Measurements from ENCODE around the gene ZNF385B. TPM values are rescaled to one million over a fixed set of nuclear protein-coding genes. Genes with fewer than 3 reads are reported as not detected.

The ZNF385B gene
- total RNA-seq, 1 experiment from 2014 or later, result 0.28 TPM

GRCh38 chr2:179605341-179605740 is 256.1 kb downstream of the ZNF385B start:
- no peaks in the 10 kb centered on the region for H3K4me1 ChIP-seq (ENCODE audit: control insufficient read depth, insufficient read depth, low read length)
- ChIA-PET CTCF (no interaction called here), POLR2A (no interaction called here)
- BruUV-seq (replicated peaks), result no TSS peak
- H3K9me3 ChIP-seq (ENCODE audit: control insufficient read depth, insufficient read depth, low read depth, low read length), result no peaks in the 10 kb centered on the region
- H3K36me3 ChIP-seq (ENCODE audit: control insufficient read depth, insufficient read depth, low read length), result no peaks in the 10 kb centered on the region
- TF ChIP-seq TCF7L2 (IDR thresholded peaks at IDR 0.05; ENCODE audit: low read depth, low read length) (no peak), POLR2AphosphoS5 (IDR thresholded peaks at IDR 0.05; ENCODE audit: low read depth, low read length) (no peak), SIN3A (IDR thresholded peaks at IDR 0.05; ENCODE audit: borderline replicate concordance, insufficient read depth, low read depth, low read length) (no peak)
- TF ChIP-seq, protein P1, sequence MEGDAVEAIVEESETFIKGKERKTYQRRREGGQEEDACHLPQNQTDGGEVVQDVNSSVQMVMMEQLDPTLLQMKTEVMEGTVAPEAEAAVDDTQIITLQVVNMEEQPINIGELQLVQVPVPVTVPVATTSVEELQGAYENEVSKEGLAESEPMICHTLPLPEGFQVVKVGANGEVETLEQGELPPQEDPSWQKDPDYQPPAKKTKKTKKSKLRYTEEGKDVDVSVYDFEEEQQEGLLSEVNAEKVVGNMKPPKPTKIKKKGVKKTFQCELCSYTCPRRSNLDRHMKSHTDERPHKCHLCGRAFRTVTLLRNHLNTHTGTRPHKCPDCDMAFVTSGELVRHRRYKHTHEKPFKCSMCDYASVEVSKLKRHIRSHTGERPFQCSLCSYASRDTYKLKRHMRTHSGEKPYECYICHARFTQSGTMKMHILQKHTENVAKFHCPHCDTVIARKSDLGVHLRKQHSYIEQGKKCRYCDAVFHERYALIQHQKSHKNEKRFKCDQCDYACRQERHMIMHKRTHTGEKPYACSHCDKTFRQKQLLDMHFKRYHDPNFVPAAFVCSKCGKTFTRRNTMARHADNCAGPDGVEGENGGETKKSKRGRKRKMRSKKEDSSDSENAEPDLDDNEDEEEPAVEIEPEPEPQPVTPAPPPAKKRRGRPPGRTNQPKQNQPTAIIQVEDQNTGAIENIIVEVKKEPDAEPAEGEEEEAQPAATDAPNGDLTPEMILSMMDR (IDR thresholded peaks at IDR 0.05), result no peak
- TF ChIP-seq, protein P2, sequence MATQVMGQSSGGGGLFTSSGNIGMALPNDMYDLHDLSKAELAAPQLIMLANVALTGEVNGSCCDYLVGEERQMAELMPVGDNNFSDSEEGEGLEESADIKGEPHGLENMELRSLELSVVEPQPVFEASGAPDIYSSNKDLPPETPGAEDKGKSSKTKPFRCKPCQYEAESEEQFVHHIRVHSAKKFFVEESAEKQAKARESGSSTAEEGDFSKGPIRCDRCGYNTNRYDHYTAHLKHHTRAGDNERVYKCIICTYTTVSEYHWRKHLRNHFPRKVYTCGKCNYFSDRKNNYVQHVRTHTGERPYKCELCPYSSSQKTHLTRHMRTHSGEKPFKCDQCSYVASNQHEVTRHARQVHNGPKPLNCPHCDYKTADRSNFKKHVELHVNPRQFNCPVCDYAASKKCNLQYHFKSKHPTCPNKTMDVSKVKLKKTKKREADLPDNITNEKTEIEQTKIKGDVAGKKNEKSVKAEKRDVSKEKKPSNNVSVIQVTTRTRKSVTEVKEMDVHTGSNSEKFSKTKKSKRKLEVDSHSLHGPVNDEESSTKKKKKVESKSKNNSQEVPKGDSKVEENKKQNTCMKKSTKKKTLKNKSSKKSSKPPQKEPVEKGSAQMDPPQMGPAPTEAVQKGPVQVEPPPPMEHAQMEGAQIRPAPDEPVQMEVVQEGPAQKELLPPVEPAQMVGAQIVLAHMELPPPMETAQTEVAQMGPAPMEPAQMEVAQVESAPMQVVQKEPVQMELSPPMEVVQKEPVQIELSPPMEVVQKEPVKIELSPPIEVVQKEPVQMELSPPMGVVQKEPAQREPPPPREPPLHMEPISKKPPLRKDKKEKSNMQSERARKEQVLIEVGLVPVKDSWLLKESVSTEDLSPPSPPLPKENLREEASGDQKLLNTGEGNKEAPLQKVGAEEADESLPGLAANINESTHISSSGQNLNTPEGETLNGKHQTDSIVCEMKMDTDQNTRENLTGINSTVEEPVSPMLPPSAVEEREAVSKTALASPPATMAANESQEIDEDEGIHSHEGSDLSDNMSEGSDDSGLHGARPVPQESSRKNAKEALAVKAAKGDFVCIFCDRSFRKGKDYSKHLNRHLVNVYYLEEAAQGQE (IDR thresholded peaks at IDR 0.05; ENCODE audit: insufficient read depth in 1 of 2, low read depth in 2 of 2, low read length in 1 of 2), result no peak
- H3K4me3 ChIP-seq (ENCODE audit: low read depth in 2 of 2, low read length in 2 of 2), result no peak overlapping the region
- ATAC-seq (no peak), DNase-seq (ENCODE audit: low read depth, low spot score) (no peak)
- H3K27me3 ChIP-seq (ENCODE audit: control insufficient read depth, insufficient read depth, low read length), result no peaks in the 10 kb centered on the region
- no peak overlapping the region for H3K27ac ChIP-seq (ENCODE audit: low read length)
- intact Hi-C loops (cut with micrococcal nuclease; ENCODE audit: unreplicated experiment) (no loop called here), in situ Hi-C loops (cut with HindIII; ENCODE audit: low pct_unique_long_range_greater_than_20kb, low sequenced_read_pairs) (no loop called here)

DNA sequence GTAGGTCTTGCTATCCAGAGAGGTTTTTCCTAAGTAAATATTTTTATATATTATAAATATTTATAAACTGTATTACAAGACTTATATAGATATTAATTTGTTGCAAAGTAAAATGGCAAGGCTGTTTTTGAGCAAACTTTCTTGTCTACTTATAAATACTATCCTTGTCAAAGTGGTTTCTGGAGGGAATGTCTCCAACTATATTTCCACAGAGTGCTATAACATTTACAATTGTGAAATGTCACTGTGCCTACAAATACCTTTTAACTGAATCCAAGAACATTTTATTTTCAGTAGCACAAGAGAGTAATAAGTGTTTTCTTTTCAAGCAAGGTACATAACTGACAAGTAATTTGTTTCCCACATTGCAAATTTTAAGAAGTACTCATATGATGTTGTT is 256.8 kb downstream of the ZNF385B start:
- Histone ChIP-seq H3K27me3 (ENCODE audit: control insufficient read depth, insufficient read depth, low read length) (no peaks in the 10 kb centered on the region), H3K27ac (ENCODE audit: low read length) (no peak overlapping the region), H3K4me3 (ENCODE audit: low read depth in 2 of 2, low read length in 2 of 2) (no peak overlapping the region), H3K9me3 (ENCODE audit: control insufficient read depth, insufficient read depth, low read depth, low read length) (no peaks in the 10 kb centered on the region), H3K4me1 (ENCODE audit: control insufficient read depth, insufficient read depth, low read length) (no peaks in the 10 kb centered on the region), H3K36me3 (ENCODE audit: control insufficient read depth, insufficient read depth, low read length) (no peaks in the 10 kb centered on the region)
- POLR2A ChIA-PET, result no interaction called here
- CTCF ChIA-PET, result no interaction called here
- DNase-seq (ENCODE audit: low read depth, low spot score) (no peak), ATAC-seq (no peak)
- no TSS peak for BruUV-seq (replicated peaks)
- intact Hi-C loops (cut with micrococcal nuclease; ENCODE audit: unreplicated experiment), result no loop called here
- in situ Hi-C loops (cut with HindIII; ENCODE audit: low pct_unique_long_range_greater_than_20kb, low sequenced_read_pairs), result no loop called here
- TF ChIP-seq SIN3A (IDR thresholded peaks at IDR 0.05; ENCODE audit: borderline replicate concordance, insufficient read depth, low read depth, low read length) (no peak), POLR2AphosphoS5 (IDR thresholded peaks at IDR 0.05; ENCODE audit: low read depth, low read length) (no peak), TCF7L2 (IDR thresholded peaks at IDR 0.05; ENCODE audit: low read depth, low read length) (no peak)
- TF ChIP-seq, protein P1 (IDR thresholded peaks at IDR 0.05), result no peak
- TF ChIP-seq, protein P2 (IDR thresholded peaks at IDR 0.05; ENCODE audit: insufficient read depth in 1 of 2, low read depth in 2 of 2, low read length in 1 of 2), result no peak

Measured in Panc1 (cell line).